HG02943 (cell line): ENCODE data around the gene ASB13.
"Not testable (repeated sequence)": the region's sequence is repeated elsewhere in the genome, so short reads cannot be mapped to it uniquely, and the experiment has no call there.

Source experiments
- ATAC-seq: cut with Tn5 transposase; IDR thresholded peaks from one replicate; pipeline ENCODE4 v1.9.1; 2021; ENCODE audit warnings: mild to moderate bottlenecking, low read depth, moderate library complexity; ENCODE audit not compliant: unreplicated experiment

Gene ASB13

GRCh38 chr10:5593347-5593746, 73.0 kb downstream of the ASB13 start:
- not testable (repeated sequence) for ATAC-seq

- ATAC-seq = no peak
Observed at GRCh38 chr10:5592070-5592469, 74.3 kb downstream of the ASB13 start.

DNA sequence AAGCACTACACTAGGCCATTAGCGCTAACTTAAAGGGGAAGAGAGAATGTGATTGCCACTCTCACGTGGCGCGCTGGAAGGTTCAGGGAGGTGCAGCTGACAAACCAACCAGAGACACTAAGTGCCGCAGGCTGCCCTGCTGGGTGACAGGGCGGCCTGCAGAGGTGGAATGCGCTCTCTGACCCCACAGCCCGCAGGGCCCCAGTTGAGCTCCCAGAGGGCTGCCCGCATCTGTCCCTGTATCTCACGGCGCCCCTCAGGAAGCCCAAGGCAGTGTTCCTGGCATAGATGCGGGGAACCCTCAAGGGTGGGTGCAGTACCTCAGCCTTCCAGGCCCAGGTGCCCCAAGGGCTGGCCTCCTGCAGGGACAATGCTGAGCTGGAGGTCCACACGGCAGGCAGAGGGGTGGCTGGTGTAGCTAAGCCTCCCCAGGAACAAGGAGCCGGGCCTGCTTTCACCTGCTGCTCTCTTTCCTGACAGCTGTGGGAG, 75.0 kb downstream of the ASB13 start:
- no peak for ATAC-seq

DNA sequence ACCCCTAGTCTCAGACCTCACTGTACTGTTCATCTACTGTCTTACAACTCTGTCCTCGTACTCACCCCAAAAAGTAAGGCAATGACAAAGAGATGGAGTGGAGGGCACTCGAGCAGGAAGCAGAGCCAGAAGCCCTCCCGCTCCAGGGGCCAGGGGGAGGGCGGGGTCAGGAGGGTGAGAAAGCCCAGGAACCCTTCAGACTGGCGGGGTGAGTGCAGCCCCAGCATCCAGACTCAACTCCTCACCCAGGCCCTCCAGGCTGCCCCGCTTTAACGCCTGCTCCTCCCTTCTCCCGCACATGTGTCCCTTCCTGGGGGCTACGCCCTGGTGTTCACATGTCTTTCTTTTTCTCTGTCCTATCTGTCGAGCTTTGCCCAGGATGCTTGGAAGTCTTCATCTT, 75.6 kb downstream of the ASB13 start:
- ATAC-seq = no peak

DNA sequence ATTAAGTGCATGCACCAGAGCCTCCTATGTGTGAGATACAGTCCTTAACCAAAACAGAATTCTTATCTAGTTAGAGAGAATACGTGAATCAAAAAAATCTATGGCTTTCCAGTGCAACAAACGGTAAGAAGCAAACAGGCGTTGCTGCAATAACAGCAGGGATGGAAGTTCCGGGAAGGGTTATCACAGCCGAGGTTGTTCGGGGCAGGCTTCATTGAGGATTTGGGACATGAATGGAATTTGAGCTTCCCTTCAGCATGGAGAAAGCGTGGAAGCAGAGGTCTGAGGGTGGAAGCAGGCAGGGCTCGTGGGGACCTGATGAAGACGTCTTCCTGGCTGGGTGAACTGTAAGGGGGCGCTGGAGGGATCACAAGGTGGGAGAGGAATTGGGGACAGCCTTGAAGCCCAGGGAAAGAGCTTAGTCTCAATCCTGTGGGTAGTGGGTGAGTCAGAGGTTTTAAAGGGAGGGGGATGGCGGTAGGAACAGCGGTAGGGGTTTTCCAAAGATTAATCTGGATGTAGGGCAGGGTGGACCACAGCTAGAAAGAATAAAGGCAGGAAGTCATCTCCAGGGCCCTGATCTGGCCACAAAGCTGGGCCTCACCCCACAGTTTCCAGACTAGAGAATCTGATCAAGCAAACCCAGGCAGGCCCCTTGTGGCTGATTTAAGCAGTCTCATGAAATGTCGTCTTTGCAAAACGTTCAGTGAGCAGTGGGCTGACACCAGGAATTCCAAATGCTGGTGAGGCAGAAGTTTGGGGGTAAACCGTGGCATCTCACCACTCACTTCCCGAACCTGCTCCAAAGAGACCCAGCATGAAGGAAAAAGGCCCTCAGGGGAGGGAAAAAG, 76.5 kb downstream of the ASB13 start:
- no peak for ATAC-seq

- no peak for ATAC-seq
Observed at GRCh38 chr10:5589011-5589660, 77.3 kb downstream of the ASB13 start.
